ENCODE data around the gene LAMA3. TPM values are rescaled to one million over a fixed set of nuclear protein-coding genes. Genes with fewer than 3 reads are reported as not detected.

Gene LAMA3
- total and polyA plus RNA-seq, 2 donors (not counting 1 experiment from before 2014, with no cell fraction given) = 0.75 to 13.2 TPM

DNA sequence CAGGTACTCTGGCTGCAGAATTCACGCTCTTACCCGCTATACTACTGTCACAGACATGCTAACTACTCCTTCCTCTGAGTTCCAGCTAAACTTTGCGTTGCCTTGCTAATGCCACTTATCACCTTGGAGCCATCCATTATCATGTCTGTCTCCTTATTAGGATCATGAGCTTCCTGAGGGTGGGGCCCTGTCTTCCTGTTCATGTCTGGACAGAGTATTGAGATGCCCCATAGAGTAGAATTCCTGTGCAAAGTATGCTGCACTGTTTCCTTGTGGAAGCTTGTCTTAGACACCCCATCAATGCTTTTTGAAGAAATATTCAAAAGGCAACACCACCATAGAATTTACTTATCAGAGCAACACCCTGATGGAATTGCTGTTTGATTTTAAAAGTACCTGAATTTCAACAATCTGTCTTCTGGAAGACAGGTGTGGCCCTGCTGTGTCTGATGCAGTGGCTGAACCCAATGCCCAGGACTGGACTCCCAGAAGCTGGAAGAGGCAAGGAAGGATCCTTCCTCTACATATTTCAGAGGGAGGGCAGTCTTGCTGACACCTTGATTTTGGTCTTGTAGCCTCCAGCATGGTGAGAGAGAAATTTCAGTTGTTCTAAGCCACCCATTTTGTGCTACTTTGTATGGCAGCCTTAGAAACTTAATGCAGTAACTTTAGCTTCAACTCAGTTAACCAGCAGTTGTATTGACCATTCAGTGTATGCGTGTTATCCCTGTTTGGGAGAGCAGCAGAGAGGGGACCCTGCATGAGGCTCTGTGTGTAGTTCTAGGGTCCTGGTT, 5.6 kb downstream of the LAMA3 start:
- H3K36me3 ChIP-seq (ENCODE audit: control insufficient read depth, insufficient read depth, low read length) = no peaks in the 10 kb centered on the region
- peaks cover 3% of the 10 kb centered on the region for H3K4me1 ChIP-seq (ENCODE audit: control insufficient read depth, extremely low read depth, insufficient read depth, low read length)
- no peak for DNase-seq (ENCODE audit: low read depth in 2 of 2)
- H3K9me3 ChIP-seq (ENCODE audit: control insufficient read depth, insufficient read depth, low read depth, low read length) = no peaks in the 10 kb centered on the region
- no peaks in the 10 kb centered on the region for H3K27me3 ChIP-seq (ENCODE audit: control insufficient read depth, insufficient read depth, low read length)
- H3K9ac ChIP-seq (ENCODE audit: insufficient read depth, low read length) = no peak overlapping the region
- H3K27ac ChIP-seq (ENCODE audit: insufficient read depth, low read length) = peak overlapping the region; percentile 27
- TF ChIP-seq EZH2 (IDR thresholded peaks at IDR 0.05; ENCODE audit: low read length, missing control alignments) = no peak
- TF ChIP-seq, protein P1, sequence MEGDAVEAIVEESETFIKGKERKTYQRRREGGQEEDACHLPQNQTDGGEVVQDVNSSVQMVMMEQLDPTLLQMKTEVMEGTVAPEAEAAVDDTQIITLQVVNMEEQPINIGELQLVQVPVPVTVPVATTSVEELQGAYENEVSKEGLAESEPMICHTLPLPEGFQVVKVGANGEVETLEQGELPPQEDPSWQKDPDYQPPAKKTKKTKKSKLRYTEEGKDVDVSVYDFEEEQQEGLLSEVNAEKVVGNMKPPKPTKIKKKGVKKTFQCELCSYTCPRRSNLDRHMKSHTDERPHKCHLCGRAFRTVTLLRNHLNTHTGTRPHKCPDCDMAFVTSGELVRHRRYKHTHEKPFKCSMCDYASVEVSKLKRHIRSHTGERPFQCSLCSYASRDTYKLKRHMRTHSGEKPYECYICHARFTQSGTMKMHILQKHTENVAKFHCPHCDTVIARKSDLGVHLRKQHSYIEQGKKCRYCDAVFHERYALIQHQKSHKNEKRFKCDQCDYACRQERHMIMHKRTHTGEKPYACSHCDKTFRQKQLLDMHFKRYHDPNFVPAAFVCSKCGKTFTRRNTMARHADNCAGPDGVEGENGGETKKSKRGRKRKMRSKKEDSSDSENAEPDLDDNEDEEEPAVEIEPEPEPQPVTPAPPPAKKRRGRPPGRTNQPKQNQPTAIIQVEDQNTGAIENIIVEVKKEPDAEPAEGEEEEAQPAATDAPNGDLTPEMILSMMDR (conservative IDR thresholded peaks at IDR 0.05 in 1 of 2, IDR thresholded peaks at IDR 0.05 in 1 of 2; ENCODE audit: low read depth in 1 of 2, low read length in 2 of 2) = no peak
- no peak overlapping the region for H3K4me3 ChIP-seq (replicated peaks in 1 of 4; ENCODE audit: control extremely low read depth in 1 of 4, insufficient read depth in 1 of 4, low read depth in 3 of 4, low read length in 4 of 4)
- no peak overlapping the region for H2AFZ ChIP-seq (ENCODE audit: low read length)
- no peaks in the 10 kb centered on the region for H4K20me1 ChIP-seq (ENCODE audit: control insufficient read depth, extremely low read depth, insufficient read depth, low read length)
- H3K4me2 ChIP-seq (ENCODE audit: extremely low read depth, insufficient read depth, low read length) = peak overlapping the region; percentile 28
- no peaks in the 10 kb centered on the region for H3K79me2 ChIP-seq (ENCODE audit: control insufficient read depth, insufficient read depth, low read length)

DNA sequence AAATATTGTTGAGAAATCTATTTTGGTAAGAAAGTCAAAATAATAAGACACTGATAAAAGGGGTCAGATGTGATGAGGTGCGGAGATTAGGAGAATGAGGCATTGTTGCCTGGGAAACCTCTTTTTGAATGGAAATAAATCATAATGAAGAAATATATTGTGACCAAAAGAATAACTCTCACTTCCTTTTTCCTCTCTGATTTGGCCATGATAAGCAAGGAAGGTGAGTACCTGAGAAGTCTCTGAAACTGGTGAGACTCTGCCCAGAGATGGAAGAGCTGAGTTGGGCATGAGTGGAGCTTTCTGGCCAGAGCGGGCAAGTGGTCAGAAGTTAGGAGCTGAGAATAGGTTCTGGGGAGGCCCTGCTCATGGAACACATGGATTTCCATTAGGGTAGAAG, 11.8 kb downstream of the LAMA3 start:
- no peaks in the 10 kb centered on the region for H3K79me2 ChIP-seq (ENCODE audit: control insufficient read depth, insufficient read depth, low read length)
- no peaks in the 10 kb centered on the region for H4K20me1 ChIP-seq (ENCODE audit: control insufficient read depth, extremely low read depth, insufficient read depth, low read length)
- H3K4me1 ChIP-seq (ENCODE audit: control insufficient read depth, extremely low read depth, insufficient read depth, low read length) = no peaks in the 10 kb centered on the region
- no peaks in the 10 kb centered on the region for H3K9me3 ChIP-seq (ENCODE audit: control insufficient read depth, insufficient read depth, low read depth, low read length)
- no peak for DNase-seq (ENCODE audit: low read depth in 2 of 2)
- no peak overlapping the region for H3K4me2 ChIP-seq (ENCODE audit: extremely low read depth, insufficient read depth, low read length)
- H3K27me3 ChIP-seq (ENCODE audit: control insufficient read depth, insufficient read depth, low read length) = peaks cover 8% of the 10 kb centered on the region
- no peak overlapping the region for H3K27ac ChIP-seq (ENCODE audit: insufficient read depth, low read length)
- no peak for TF ChIP-seq EZH2 (IDR thresholded peaks at IDR 0.05; ENCODE audit: low read length, missing control alignments)
- TF ChIP-seq, protein P1 (conservative IDR thresholded peaks at IDR 0.05 in 1 of 2, IDR thresholded peaks at IDR 0.05 in 1 of 2; ENCODE audit: low read depth in 1 of 2, low read length in 2 of 2) = no peak
- no peak overlapping the region for H2AFZ ChIP-seq (ENCODE audit: low read length)
- no peak overlapping the region for H3K9ac ChIP-seq (ENCODE audit: insufficient read depth, low read length)
- no peaks in the 10 kb centered on the region for H3K36me3 ChIP-seq (ENCODE audit: control insufficient read depth, insufficient read depth, low read length)
- no peak overlapping the region for H3K4me3 ChIP-seq (replicated peaks in 1 of 4; ENCODE audit: control extremely low read depth in 1 of 4, insufficient read depth in 1 of 4, low read depth in 3 of 4, low read length in 4 of 4)

DNA sequence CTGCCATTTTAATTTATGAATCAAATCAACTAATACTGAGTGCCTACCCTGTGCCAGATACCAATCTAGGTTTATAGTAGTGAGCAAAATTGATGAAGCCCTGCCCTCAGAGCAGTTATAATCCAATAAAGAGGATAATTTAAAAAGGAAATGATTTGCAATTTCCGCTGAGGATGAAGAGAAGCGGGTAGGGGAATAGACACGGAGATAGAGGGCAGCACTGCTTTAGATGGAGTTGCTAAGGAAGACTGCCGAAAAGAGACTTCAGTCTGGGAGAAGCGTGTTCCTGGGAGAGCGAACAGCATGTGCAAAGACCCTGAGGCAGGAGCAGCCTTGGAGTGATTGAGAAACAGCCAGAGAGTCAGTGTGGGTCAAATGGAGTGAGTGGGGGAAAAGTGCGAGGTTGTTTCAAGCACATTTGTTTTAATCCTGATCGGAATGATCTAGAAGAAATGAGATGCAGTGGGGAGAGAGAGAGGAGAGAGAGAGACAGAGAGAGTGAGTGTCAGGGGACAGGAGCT, 12.4 kb downstream of the LAMA3 start:
- Histone ChIP-seq H3K9me3 (ENCODE audit: control insufficient read depth, insufficient read depth, low read depth, low read length) (no peaks in the 10 kb centered on the region), H3K4me2 (ENCODE audit: extremely low read depth, insufficient read depth, low read length) (no peak overlapping the region), H3K4me3 (replicated peaks in 1 of 4; ENCODE audit: control extremely low read depth in 1 of 4, insufficient read depth in 1 of 4, low read depth in 3 of 4, low read length in 4 of 4) (no peak overlapping the region), H3K9ac (ENCODE audit: insufficient read depth, low read length) (no peak overlapping the region), H3K79me2 (ENCODE audit: control insufficient read depth, insufficient read depth, low read length) (no peaks in the 10 kb centered on the region), H2AFZ (ENCODE audit: low read length) (no peak overlapping the region), H3K4me1 (ENCODE audit: control insufficient read depth, extremely low read depth, insufficient read depth, low read length) (no peaks in the 10 kb centered on the region), H3K27ac (ENCODE audit: insufficient read depth, low read length) (no peak overlapping the region), H3K36me3 (ENCODE audit: control insufficient read depth, insufficient read depth, low read length) (no peaks in the 10 kb centered on the region), H3K27me3 (ENCODE audit: control insufficient read depth, insufficient read depth, low read length) (peaks cover 8% of the 10 kb centered on the region), H4K20me1 (ENCODE audit: control insufficient read depth, extremely low read depth, insufficient read depth, low read length) (no peaks in the 10 kb centered on the region)
- TF ChIP-seq, protein P1 (conservative IDR thresholded peaks at IDR 0.05 in 1 of 2, IDR thresholded peaks at IDR 0.05 in 1 of 2; ENCODE audit: low read depth in 1 of 2, low read length in 2 of 2) = no peak
- TF ChIP-seq EZH2 (IDR thresholded peaks at IDR 0.05; ENCODE audit: low read length, missing control alignments) = no peak
- DNase-seq (ENCODE audit: low read depth in 2 of 2) = no peak
